ENCODE results near the gene TADA2B. TPM values are rescaled to one million over a fixed set of nuclear protein-coding genes. Genes with fewer than 3 reads are reported as not detected.

Gene TADA2B
- total RNA-seq, 5 donors from 2014 or later (not counting 1 experiment from before 2014, with no cell fraction given), result 36.6 to 44.8 (median 42.3) TPM

- Mint-ChIP-seq H3K27me3 (no peaks in the 10 kb centered on the region), H3K36me3 (no peaks in the 10 kb centered on the region), H3K4me3 (peak overlapping the region; percentile 86 to 89 (median 89)), H3K9me3 (no peaks in the 10 kb centered on the region), H3K27ac (peak overlapping the region; percentile 43 to 81), H3K4me1 (peaks cover 15 to 27% (median 21%) of the 10 kb centered on the region in 3 donors)
- Histone ChIP-seq H3K36me3 (ENCODE audit: control insufficient read depth in 2 of 2, extremely low read depth in 1 of 2, insufficient read depth in 1 of 2, low read length in 1 of 2) (no peaks in the 10 kb centered on the region), H3K27ac (ENCODE audit: low read length) (no peak overlapping the region), H3K9me3 (no peaks in the 10 kb centered on the region), H3K4me1 (ENCODE audit: control insufficient read depth in 1 of 2, extremely low read depth in 1 of 2, insufficient read depth in 2 of 2, low read length in 2 of 2) (peaks cover 8 to 27% of the 10 kb centered on the region in 2 experiments), H3K27me3 (replicated peaks in 1 of 2; ENCODE audit: control insufficient read depth in 2 of 2, extremely low read depth in 1 of 2, insufficient read depth in 2 of 2, low read length in 1 of 2) (peaks cover 0 to 13% of the 10 kb centered on the region in 2 experiments), H3K4me3 (ENCODE audit: control insufficient read depth in 1 of 2, extremely low read depth in 1 of 2, low read length in 1 of 2) (peak overlapping the region; percentile 65 to 84)
- peak; percentile 87 to 91 (median 89) for ATAC-seq (replicated peaks in 1 of 4)
- WGBS (ENCODE audit: insufficient coverage), result 3% methylated on average over 33 of the region's 35 CpGs
- POLR2A ChIA-PET, result interaction anchor here in 1 of 2 donors (0.6 to 0.9 kb wide), 2 partner anchors 34 to 60 kb away, joined by 3 read pairs; a partner anchor contains a TSS
- peak; percentile 42 to 87 (median 70) for DNase-seq
- CTCF ChIA-PET, result interaction anchor here in 1 of 2 donors (0.6 to 2.1 kb wide), 5 partner anchors 30 to 500 kb away, joined by 3 to 10 read pairs (median 3); partner anchors contain the start of gene GRPEL1
Observed at GRCh38 chr4:7103031-7103606, 59.9 kb downstream of the TADA2B start.

GRCh38 chr4:7103607-7104365, 60.6 kb downstream of the TADA2B start:
- POLR2A ChIA-PET, result interaction anchor here in 1 of 2 donors (0.6 kb wide), 1 partner anchor 61 kb away, joined by 3 read pairs; a partner anchor contains a TSS
- CTCF ChIA-PET, result no interaction called here
- Histone ChIP-seq H3K36me3 (ENCODE audit: control insufficient read depth in 2 of 2, extremely low read depth in 1 of 2, insufficient read depth in 1 of 2, low read length in 1 of 2) (no peaks in the 10 kb centered on the region), H3K27ac (ENCODE audit: low read length) (no peak overlapping the region), H3K27me3 (replicated peaks in 1 of 2; ENCODE audit: control insufficient read depth in 2 of 2, extremely low read depth in 1 of 2, insufficient read depth in 2 of 2, low read length in 1 of 2) (peaks cover 0 to 13% of the 10 kb centered on the region in 2 experiments), H3K9me3 (no peaks in the 10 kb centered on the region), H3K4me1 (ENCODE audit: control insufficient read depth in 1 of 2, extremely low read depth in 1 of 2, insufficient read depth in 2 of 2, low read length in 2 of 2) (peaks cover 8 to 27% of the 10 kb centered on the region in 2 experiments), H3K4me3 (ENCODE audit: control insufficient read depth in 1 of 2, extremely low read depth in 1 of 2, low read length in 1 of 2) (peak overlapping the region in 1 of 2 donors; percentile 65)
- no peaks in the 10 kb centered on the region for H3K9me3 Mint-ChIP-seq
- ATAC-seq (replicated peaks in 1 of 4) (no peak), DNase-seq (peak in 1 of 35 experiments; percentile 11)
- no peaks in the 10 kb centered on the region for H3K27me3 Mint-ChIP-seq
- H3K4me1 Mint-ChIP-seq, result peaks cover 15 to 27% (median 21%) of the 10 kb centered on the region in 3 donors
- WGBS (ENCODE audit: insufficient coverage), result 26% methylated on average over 11 of the region's 21 CpGs
- no peaks in the 10 kb centered on the region for H3K36me3 Mint-ChIP-seq
- peak overlapping the region; percentile 86 to 89 (median 89) for H3K4me3 Mint-ChIP-seq
- peak overlapping the region in 1 of 2 donors; percentile 81 for H3K27ac Mint-ChIP-seq

- H3K36me3 Mint-ChIP-seq, result no peaks in the 10 kb centered on the region
- peak in 1 of 35 experiments; percentile 6 for DNase-seq
- CTCF ChIA-PET, result no interaction called here
Observed at GRCh38 chr4:7104366-7105031, 61.3 kb downstream of the TADA2B start.

GRCh38 chr4:7105276-7105675, 62.1 kb downstream of the TADA2B start:
- Mint-ChIP-seq H3K4me3 (peak overlapping the region in 1 of 3 donors; percentile 21), H3K9me3 (no peaks in the 10 kb centered on the region), H3K36me3 (no peaks in the 10 kb centered on the region), H3K27me3 (no peaks in the 10 kb centered on the region), H3K4me1 (peaks cover 15 to 27% (median 21%) of the 10 kb centered on the region in 3 donors), H3K27ac (no peak overlapping the region)
- no peak for ATAC-seq (replicated peaks in 1 of 4)
- CTCF ChIA-PET, result no interaction called here
- DNase-seq, result peak in 1 of 35 experiments; percentile 23
- Histone ChIP-seq H3K9me3 (no peaks in the 10 kb centered on the region), H3K4me3 (ENCODE audit: control insufficient read depth in 1 of 2, extremely low read depth in 1 of 2, low read length in 1 of 2) (no peak overlapping the region), H3K4me1 (ENCODE audit: control insufficient read depth in 1 of 2, extremely low read depth in 1 of 2, insufficient read depth in 2 of 2, low read length in 2 of 2) (peaks cover 8 to 27% of the 10 kb centered on the region in 2 experiments), H3K27ac (ENCODE audit: low read length) (no peak overlapping the region), H3K36me3 (ENCODE audit: control insufficient read depth in 2 of 2, extremely low read depth in 1 of 2, insufficient read depth in 1 of 2, low read length in 1 of 2) (no peaks in the 10 kb centered on the region), H3K27me3 (replicated peaks in 1 of 2; ENCODE audit: control insufficient read depth in 2 of 2, extremely low read depth in 1 of 2, insufficient read depth in 2 of 2, low read length in 1 of 2) (peaks cover 0 to 13% of the 10 kb centered on the region in 2 experiments)
- POLR2A ChIA-PET, result no interaction called here
- 47% methylated on average over 14 of the region's 15 CpGs for WGBS (ENCODE audit: insufficient coverage)

More at GRCh38 chr4:7104366-7105031, 61.3 kb downstream of the TADA2B start:
- Histone ChIP-seq H3K9me3 (no peaks in the 10 kb centered on the region), H3K4me3 (ENCODE audit: control insufficient read depth in 1 of 2, extremely low read depth in 1 of 2, low read length in 1 of 2) (no peak overlapping the region), H3K27ac (ENCODE audit: low read length) (no peak overlapping the region), H3K27me3 (replicated peaks in 1 of 2; ENCODE audit: control insufficient read depth in 2 of 2, extremely low read depth in 1 of 2, insufficient read depth in 2 of 2, low read length in 1 of 2) (peaks cover 0 to 13% of the 10 kb centered on the region in 2 experiments), H3K4me1 (ENCODE audit: control insufficient read depth in 1 of 2, extremely low read depth in 1 of 2, insufficient read depth in 2 of 2, low read length in 2 of 2) (peaks cover 8 to 27% of the 10 kb centered on the region in 2 experiments), H3K36me3 (ENCODE audit: control insufficient read depth in 2 of 2, extremely low read depth in 1 of 2, insufficient read depth in 1 of 2, low read length in 1 of 2) (no peaks in the 10 kb centered on the region)
- Mint-ChIP-seq H3K4me1 (peaks cover 15 to 27% (median 21%) of the 10 kb centered on the region in 3 donors), H3K9me3 (no peaks in the 10 kb centered on the region), H3K4me3 (peak overlapping the region; percentile 39 to 89 (median 41)), H3K27ac (no peak overlapping the region), H3K27me3 (no peaks in the 10 kb centered on the region)
- POLR2A ChIA-PET, result interaction anchor here in 1 of 2 donors (0.7 kb wide), 1 partner anchor 117 kb away, joined by 3 read pairs; no protein-coding TSS in a partner anchor
- no peak for ATAC-seq (replicated peaks in 1 of 4)
- WGBS (ENCODE audit: insufficient coverage), result 88% methylated on average over 6 of the region's 7 CpGs

- ATAC-seq (replicated peaks in 1 of 4) (no peak), DNase-seq (no peak)
- Histone ChIP-seq H3K27ac (ENCODE audit: low read length) (no peak overlapping the region), H3K27me3 (replicated peaks in 1 of 2; ENCODE audit: control insufficient read depth in 2 of 2, extremely low read depth in 1 of 2, insufficient read depth in 2 of 2, low read length in 1 of 2) (peaks cover 0 to 9% of the 10 kb centered on the region in 2 experiments), H3K4me3 (ENCODE audit: control insufficient read depth in 1 of 2, extremely low read depth in 1 of 2, low read length in 1 of 2) (no peak overlapping the region), H3K4me1 (ENCODE audit: control insufficient read depth in 1 of 2, extremely low read depth in 1 of 2, insufficient read depth in 2 of 2, low read length in 2 of 2) (peaks cover 5 to 14% of the 10 kb centered on the region in 2 experiments), H3K36me3 (ENCODE audit: control insufficient read depth in 2 of 2, extremely low read depth in 1 of 2, insufficient read depth in 1 of 2, low read length in 1 of 2) (no peaks in the 10 kb centered on the region), H3K9me3 (no peaks in the 10 kb centered on the region)
- peaks cover 0 to 2% of the 10 kb centered on the region in 2 donors for H3K27me3 Mint-ChIP-seq
- no peak overlapping the region for H3K4me3 Mint-ChIP-seq
- peaks cover 0 to 2% (median 0%) of the 10 kb centered on the region in 3 donors for H3K9me3 Mint-ChIP-seq
- CTCF ChIA-PET, result interaction anchor here in 1 of 2 donors (0.6 kb wide), 1 partner anchor 38 kb away, joined by 3 read pairs; no protein-coding TSS in a partner anchor
- POLR2A ChIA-PET, result no interaction called here
- WGBS (ENCODE audit: insufficient coverage), result 64% methylated on average over 5 of the region's 11 CpGs
- no peaks in the 10 kb centered on the region for H3K36me3 Mint-ChIP-seq
- no peak overlapping the region for H3K27ac Mint-ChIP-seq
- H3K4me1 Mint-ChIP-seq, result peaks cover 8 to 13% (median 11%) of the 10 kb centered on the region in 3 donors
Observed at GRCh38 chr4:7107166-7107905, 64.2 kb downstream of the TADA2B start.
